SK-N-SH (cell line): ENCODE data around the gene C1QTNF9. TPM values are rescaled to one million over a fixed set of nuclear protein-coding genes. Genes with fewer than 3 reads are reported as not detected.

Experiments
- CTCF ChIA-PET: fragments of 300-600, 350-600 bp; formaldehyde crosslinking; extraction: SDS; loops from one replicate; lab custom pipeline; 2021; lab: Yijun Ruan, JAX
- POLR2A ChIA-PET: fragments of 350-600 bp; sonication (Branson Sonifier 250); formaldehyde crosslinking; extraction: SDS; loops from one replicate; lab custom pipeline; 2020; ENCODE audit warnings: antibody characterized with exemption, inconsistent platforms; lab: Yijun Ruan, JAX
- DNase-seq: peaks from one replicate; pipeline ENCODE4 v3.0.0; 2012
- H2AFZ ChIP-seq: fragments of 200-600 bp; sonication (generic); 2 replicates; pipeline ENCODE4 v1.8.1; 2016; ENCODE audit warnings: antibody characterized with exemption, mild to moderate bottlenecking, low read depth
- H3F3A ChIP-seq: fragments of 200-600 bp; sonication (generic); replicated peaks from 2 replicates; pipeline ENCODE3; 2016; ENCODE audit warnings: antibody characterized with exemption, mild to moderate bottlenecking; ENCODE audit not compliant: insufficient read depth
- H3K27ac ChIP-seq, 2 experiments: fragments of 200-500 bp in 1 of 2; fragments of 200-600 bp in 1 of 2; sonication (Bioruptor generic) in 1 of 2; sonication (generic), shearing (Covaris generic) in 1 of 2; 2 replicates each; pipeline versions ENCODE4 v1.5.1 to v1.6.1; 2014 to 2016; ENCODE audit warnings: low read depth in 2 of 2, inconsistent platforms in 1 of 2, low read length in 1 of 2, mild to moderate bottlenecking in 1 of 2, mixed read lengths in 1 of 2
- H3K27me3 ChIP-seq: fragments of 200-600 bp; sonication (generic), shearing (Covaris generic); 2 replicates; pipeline ENCODE4 v1.6.1; 2016; ENCODE audit warnings: mixed run types; ENCODE audit not compliant: insufficient read depth
- H3K36me3 ChIP-seq, 2 experiments: fragments of 200-500 bp in 1 of 2; fragments of 200-600 bp in 1 of 2; sonication (Bioruptor generic) in 1 of 2; sonication (generic) in 1 of 2; replicated peaks in 1 of 2; 2 replicates each; pipeline versions ENCODE3 to v1.5.1; 2014 to 2016; ENCODE audit warnings: low read length in 1 of 2, mild to moderate bottlenecking in 1 of 2; ENCODE audit not compliant: insufficient read depth in 2 of 2, control insufficient read depth in 1 of 2
- H3K4me1 ChIP-seq, 2 experiments: fragments of 200-500 bp in 1 of 2; fragments of 200-600 bp in 1 of 2; sonication (Bioruptor generic) in 1 of 2; sonication (generic), shearing (Covaris generic) in 1 of 2; 2 replicates each; pipeline versions ENCODE4 v1.5.1 to v1.6.1; 2014 to 2016; ENCODE audit warnings: low read depth in 1 of 2, low read length in 1 of 2, mixed run types in 1 of 2; ENCODE audit not compliant: insufficient read depth in 2 of 2, control insufficient read depth in 1 of 2
- H3K4me2 ChIP-seq: fragments of 200-600 bp; sonication (generic), shearing (Covaris generic); 2 replicates; pipeline ENCODE4 v1.6.1; 2017; ENCODE audit warnings: mixed run types
- H3K4me3 ChIP-seq, 2 experiments: fragments of 200-500 bp in 1 of 2; fragments of 200-600 bp in 1 of 2; sonication (Bioruptor generic) in 1 of 2; sonication (generic), shearing (Covaris generic) in 1 of 2; 2 replicates each; pipeline versions ENCODE4 v1.5.1 to v1.8.1; 2014 to 2016; ENCODE audit warnings: low read depth in 2 of 2, inconsistent platforms in 1 of 2, low read length in 1 of 2, mild to moderate bottlenecking in 1 of 2, mixed read lengths in 1 of 2, moderate library complexity in 1 of 2
- H3K79me2 ChIP-seq: fragments of 200-600 bp; sonication (generic); 2 replicates; pipeline ENCODE4 v1.8.1; 2017; ENCODE audit warnings: mild to moderate bottlenecking; ENCODE audit not compliant: insufficient read depth
- H3K9ac ChIP-seq: fragments of 200-600 bp; sonication (generic); 2 replicates; pipeline ENCODE4 v1.6.1; 2017; ENCODE audit warnings: mixed run types
- H3K9me2 ChIP-seq: fragments of 200-600 bp; sonication (generic); 2 replicates; pipeline ENCODE4 v1.6.1; 2017; ENCODE audit warnings: mixed run types
- H3K9me3 ChIP-seq: fragments of 200-600 bp; sonication (generic); 2 replicates; pipeline ENCODE4 v1.6.1; 2017; ENCODE audit warnings: mixed run types, mild to moderate bottlenecking, moderate library complexity
- H4K20me1 ChIP-seq: fragments of 200-600 bp; sonication (generic); 2 replicates; pipeline ENCODE4 v1.6.1; 2017; ENCODE audit warnings: mild to moderate bottlenecking, mixed run types; ENCODE audit not compliant: insufficient read depth
- CHD2 ChIP-seq: fragments of 150-350 bp; IDR thresholded peaks from 2 replicates; pipeline ENCODE4 v1.6.1; 2018; ENCODE audit warnings: low read length; ENCODE audit not compliant: partially characterized antibody
- ELF1 ChIP-seq: IDR thresholded peaks from 2 replicates; pipeline ENCODE4 v1.4.0; 2012
- EP300 ChIP-seq, 2 experiments: IDR thresholded peaks; 2 replicates each; pipeline versions ENCODE4 v1.4.0 to v1.6.1; 2012; ENCODE audit warnings: borderline replicate concordance in 1 of 2, low read depth in 1 of 2, low read length in 1 of 2
- EZH2phosphoT487 ChIP-seq: fragments of 200-600 bp; sonication (generic); IDR thresholded peaks from 2 replicates; pipeline ENCODE4 v1.6.1; 2017; ENCODE audit warnings: low read depth, mixed run types, mild to moderate bottlenecking, antibody characterized with exemption, moderate library complexity, borderline replicate concordance
- FOXM1 ChIP-seq: IDR thresholded peaks from 2 replicates; pipeline ENCODE4 v1.4.0; 2012; ENCODE audit warnings: low read depth, mild to moderate bottlenecking
- GABPA ChIP-seq: IDR thresholded peaks from 2 replicates; pipeline ENCODE4 v1.4.0; 2012; ENCODE audit warnings: low read depth, mild to moderate bottlenecking
- GATA2 ChIP-seq: sonication (generic); formaldehyde crosslinking; IDR thresholded peaks from 2 replicates; pipeline ENCODE4 v1.5.0; 2020; ENCODE audit warnings: mild to moderate bottlenecking, missing genetic modification reagents
- JUND ChIP-seq: IDR thresholded peaks from 2 replicates; pipeline ENCODE4 v1.4.0; 2012
- MEF2A ChIP-seq: IDR thresholded peaks from 2 replicates; pipeline ENCODE4 v1.4.0; 2012; ENCODE audit warnings: low read depth, borderline replicate concordance
- NRF1 ChIP-seq: IDR thresholded peaks from 2 replicates; pipeline ENCODE4 v1.6.1; 2012; ENCODE audit warnings: low read depth, mild to moderate bottlenecking, low read length
- SMC3 ChIP-seq: IDR thresholded peaks from 2 replicates; pipeline ENCODE4 v1.6.1; 2012; ENCODE audit warnings: low read depth, low read length, improper control_type of control experiment
- TAF1 ChIP-seq: IDR thresholded peaks from 2 replicates; pipeline ENCODE4 v1.6.1; 2012; ENCODE audit warnings: low read depth, mild to moderate bottlenecking, low read length, moderate library complexity, borderline replicate concordance
- TEAD4 ChIP-seq: IDR thresholded peaks from 2 replicates; pipeline ENCODE4 v1.4.0; 2012; ENCODE audit warnings: mild to moderate bottlenecking, borderline replicate concordance; ENCODE audit not compliant: insufficient read depth
- YY1 ChIP-seq: IDR thresholded peaks from 2 replicates; pipeline ENCODE4 v1.4.0; 2012; ENCODE audit warnings: low read depth, mild to moderate bottlenecking
- WGBS: methylation state at CpG from one replicate; pipeline ENCODE4 v1.1.6; 2017; ENCODE audit warnings: low lambda C conversion rate; 5-methylcytosine and 5-hydroxymethylcytosine counted together
- polyA plus RNA-seq, 3 experiments: library from polyadenylated mRNA; depleted of rRNA; stranded (reverse); fragments of >200 nt; gene quantifications; 2 replicates each; pipeline ENCODE4 v1.2.3, GENCODE V29; 2012
- TF ChIP-seq, protein P1 (sequence below): fragments of 150-350 bp; IDR thresholded peaks from 2 replicates; pipeline ENCODE4 v1.6.1; 2016; ENCODE audit warnings: mild to moderate bottlenecking, low read depth, low read length
- TF ChIP-seq, protein P2 (sequence below): IDR thresholded peaks from 2 replicates; pipeline ENCODE4 v1.4.0; 2012; ENCODE audit warnings: low read depth, borderline replicate concordance
- TF ChIP-seq, protein P3 (sequence below): fragments of 150-350 bp; IDR thresholded peaks from 2 replicates; pipeline ENCODE4 v1.6.1; 2017; ENCODE audit warnings: antibody characterized with exemption, low read length, low read depth, borderline replicate concordance

Gene C1QTNF9
- polyA plus RNA-seq, 1 of the 3 experiments (the other 2 are of a cell fraction), result not detected

DNA sequence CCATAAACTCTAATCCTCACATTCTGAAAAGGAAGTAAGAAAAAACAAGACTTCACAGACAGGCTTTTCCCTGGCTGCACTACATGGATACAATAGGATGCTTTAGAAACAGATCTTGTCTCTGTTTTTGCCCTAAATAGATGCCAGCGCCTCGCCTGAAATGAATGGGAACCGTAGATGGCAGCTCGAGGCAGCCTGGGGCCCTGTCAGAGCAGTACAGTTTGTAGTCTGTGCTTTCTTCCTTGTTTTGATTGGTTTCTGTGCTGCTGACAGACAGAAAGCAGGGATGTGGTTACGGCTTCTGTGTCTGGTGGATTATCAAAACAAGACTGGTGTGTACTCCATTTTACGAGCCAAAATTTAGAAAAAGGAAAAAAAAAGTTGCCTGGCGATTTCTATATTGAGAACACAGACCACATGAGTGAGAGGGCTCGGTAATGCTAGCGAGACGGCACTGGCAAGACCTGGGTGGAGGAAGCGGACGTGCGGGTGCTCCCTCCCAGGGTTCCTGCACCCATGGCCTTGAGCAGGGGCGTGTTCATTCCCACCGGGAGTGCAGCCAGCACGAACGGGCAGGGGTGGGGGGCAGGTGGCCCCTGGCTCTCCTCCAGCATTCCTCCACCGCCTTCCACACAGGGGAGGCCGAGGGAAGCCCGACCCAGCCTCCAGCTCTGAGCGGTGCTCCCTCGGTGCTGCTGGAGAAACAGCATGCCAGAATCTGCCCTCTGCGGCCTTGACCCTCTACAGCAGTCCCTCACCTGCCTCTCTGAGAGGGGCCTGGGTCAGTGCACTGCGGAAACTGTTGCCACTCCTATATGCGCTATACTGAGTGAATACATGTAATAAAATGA is 37.6 kb upstream of the C1QTNF9 start (continued):
- TF ChIP-seq SMC3 (no peak), EP300 (IDR thresholded peaks at IDR 0.05; ENCODE audit: borderline replicate concordance in 1 of 2, low read depth in 1 of 2, low read length in 1 of 2) (0 out of 4 replicates have a peak, but pooled peaks of 1 of the 2 experiments have one; percentile 44), CHD2 (peak; percentile 4), ELF1 (no peak), TEAD4 (no peak), GABPA (no peak), NRF1 (no peak), EZH2phosphoT487 (no peak), GATA2 (CRISPR knock-in tag) (0 out of 2 replicates have a peak, but pooled peaks have one; percentile 19), MEF2A (no peak)
- TF ChIP-seq, protein P1, sequence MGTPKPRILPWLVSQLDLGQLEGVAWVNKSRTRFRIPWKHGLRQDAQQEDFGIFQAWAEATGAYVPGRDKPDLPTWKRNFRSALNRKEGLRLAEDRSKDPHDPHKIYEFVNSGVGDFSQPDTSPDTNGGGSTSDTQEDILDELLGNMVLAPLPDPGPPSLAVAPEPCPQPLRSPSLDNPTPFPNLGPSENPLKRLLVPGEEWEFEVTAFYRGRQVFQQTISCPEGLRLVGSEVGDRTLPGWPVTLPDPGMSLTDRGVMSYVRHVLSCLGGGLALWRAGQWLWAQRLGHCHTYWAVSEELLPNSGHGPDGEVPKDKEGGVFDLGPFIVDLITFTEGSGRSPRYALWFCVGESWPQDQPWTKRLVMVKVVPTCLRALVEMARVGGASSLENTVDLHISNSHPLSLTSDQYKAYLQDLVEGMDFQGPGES, result no peak

DNA sequence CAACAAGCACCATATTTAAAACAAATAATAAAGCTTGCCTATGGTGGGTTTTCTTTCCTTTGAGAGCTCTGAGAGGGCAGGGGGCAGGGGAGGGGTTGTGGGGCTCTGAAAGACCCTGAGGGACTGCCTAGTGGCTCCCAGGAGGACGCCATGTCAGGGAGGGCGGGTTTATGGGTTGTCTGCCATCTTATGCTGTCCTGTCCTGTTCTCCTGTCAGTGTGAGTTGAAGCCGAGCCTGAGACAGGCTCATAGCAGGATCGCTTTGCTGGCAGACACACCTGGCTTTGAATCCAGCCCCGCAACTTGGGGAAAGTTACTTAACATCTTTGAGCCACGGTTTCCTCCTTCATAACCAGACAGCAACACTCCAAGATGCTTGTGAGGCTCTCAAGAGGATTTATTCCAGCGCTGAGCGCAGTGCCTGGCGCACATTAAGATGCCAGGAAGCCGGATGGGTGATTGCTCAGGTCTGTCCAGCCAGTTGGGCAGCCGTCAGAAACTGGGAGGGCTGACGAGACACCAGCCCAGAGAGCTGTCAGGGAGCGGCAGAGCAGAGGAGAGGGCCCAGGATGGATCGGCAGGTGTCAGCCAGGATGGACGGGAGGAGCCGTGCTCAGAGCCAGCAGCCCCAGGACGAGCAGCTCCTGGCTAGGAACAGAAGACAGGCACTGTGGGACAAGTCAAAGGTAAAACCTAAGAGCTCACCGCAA is 36.8 kb upstream of the C1QTNF9 start:
- peak; percentile 44 for DNase-seq
- Histone ChIP-seq H3K36me3 (no peaks in the 10 kb centered on the region), H3K4me3 (peak overlapping the region; percentile 44 to 46; a peak in 3 of 4 replicates), H4K20me1 (no peaks in the 10 kb centered on the region), H3F3A (no peaks in the 10 kb centered on the region), H3K9me3 (no peaks in the 10 kb centered on the region), H2AFZ (peak overlapping the region; percentile 91; the same call in 1 of the 2 replicates), H3K9me2 (no peaks in the 10 kb centered on the region), H3K27ac (peak overlapping the region; percentile 59 to 89), H3K4me1 (peaks cover 11 to 21% of the 10 kb centered on the region in 2 experiments), H3K27me3 (no peaks in the 10 kb centered on the region), H3K4me2 (peak overlapping the region; percentile 74), H3K9ac (0 out of 2 replicates have a peak overlapping the region, but pooled peaks have one; percentile 47), H3K79me2 (no peaks in the 10 kb centered on the region)
- ChIA-PET CTCF (interaction anchor here (0.6 to 1.1 kb wide), 2 partner anchors 44 to 221 kb away, joined by 3 read pairs; no protein-coding TSS in a partner anchor), POLR2A (no interaction called here)
- TF ChIP-seq, protein P1, result no peak
- TF ChIP-seq CHD2 (no peak), JUND (no peak), YY1 (no peak), TAF1 (no peak), ELF1 (no peak), FOXM1 (no peak)
- TF ChIP-seq, protein P2, sequence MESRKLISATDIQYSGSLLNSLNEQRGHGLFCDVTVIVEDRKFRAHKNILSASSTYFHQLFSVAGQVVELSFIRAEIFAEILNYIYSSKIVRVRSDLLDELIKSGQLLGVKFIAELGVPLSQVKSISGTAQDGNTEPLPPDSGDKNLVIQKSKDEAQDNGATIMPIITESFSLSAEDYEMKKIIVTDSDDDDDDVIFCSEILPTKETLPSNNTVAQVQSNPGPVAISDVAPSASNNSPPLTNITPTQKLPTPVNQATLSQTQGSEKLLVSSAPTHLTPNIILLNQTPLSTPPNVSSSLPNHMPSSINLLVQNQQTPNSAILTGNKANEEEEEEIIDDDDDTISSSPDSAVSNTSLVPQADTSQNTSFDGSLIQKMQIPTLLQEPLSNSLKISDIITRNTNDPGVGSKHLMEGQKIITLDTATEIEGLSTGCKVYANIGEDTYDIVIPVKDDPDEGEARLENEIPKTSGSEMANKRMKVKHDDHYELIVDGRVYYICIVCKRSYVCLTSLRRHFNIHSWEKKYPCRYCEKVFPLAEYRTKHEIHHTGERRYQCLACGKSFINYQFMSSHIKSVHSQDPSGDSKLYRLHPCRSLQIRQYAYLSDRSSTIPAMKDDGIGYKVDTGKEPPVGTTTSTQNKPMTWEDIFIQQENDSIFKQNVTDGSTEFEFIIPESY, result no peak
- TF ChIP-seq, protein P3, sequence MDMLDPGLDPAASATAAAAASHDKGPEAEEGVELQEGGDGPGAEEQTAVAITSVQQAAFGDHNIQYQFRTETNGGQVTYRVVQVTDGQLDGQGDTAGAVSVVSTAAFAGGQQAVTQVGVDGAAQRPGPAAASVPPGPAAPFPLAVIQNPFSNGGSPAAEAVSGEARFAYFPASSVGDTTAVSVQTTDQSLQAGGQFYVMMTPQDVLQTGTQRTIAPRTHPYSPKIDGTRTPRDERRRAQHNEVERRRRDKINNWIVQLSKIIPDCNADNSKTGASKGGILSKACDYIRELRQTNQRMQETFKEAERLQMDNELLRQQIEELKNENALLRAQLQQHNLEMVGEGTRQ, result no peak
- WGBS, result 90% methylated on average over 13 of the region's 18 CpGs
